Inferior parietal cortex (tissue), 1 donor: ENCODE measurements around the gene TPCN2.

ENCODE experiments used
- DNase-seq: peaks from one replicate; pipeline ENCODE4 v3.0.0-alpha.2; 2016; ENCODE audit errors: extremely low spot score

The TPCN2 gene

DNA sequence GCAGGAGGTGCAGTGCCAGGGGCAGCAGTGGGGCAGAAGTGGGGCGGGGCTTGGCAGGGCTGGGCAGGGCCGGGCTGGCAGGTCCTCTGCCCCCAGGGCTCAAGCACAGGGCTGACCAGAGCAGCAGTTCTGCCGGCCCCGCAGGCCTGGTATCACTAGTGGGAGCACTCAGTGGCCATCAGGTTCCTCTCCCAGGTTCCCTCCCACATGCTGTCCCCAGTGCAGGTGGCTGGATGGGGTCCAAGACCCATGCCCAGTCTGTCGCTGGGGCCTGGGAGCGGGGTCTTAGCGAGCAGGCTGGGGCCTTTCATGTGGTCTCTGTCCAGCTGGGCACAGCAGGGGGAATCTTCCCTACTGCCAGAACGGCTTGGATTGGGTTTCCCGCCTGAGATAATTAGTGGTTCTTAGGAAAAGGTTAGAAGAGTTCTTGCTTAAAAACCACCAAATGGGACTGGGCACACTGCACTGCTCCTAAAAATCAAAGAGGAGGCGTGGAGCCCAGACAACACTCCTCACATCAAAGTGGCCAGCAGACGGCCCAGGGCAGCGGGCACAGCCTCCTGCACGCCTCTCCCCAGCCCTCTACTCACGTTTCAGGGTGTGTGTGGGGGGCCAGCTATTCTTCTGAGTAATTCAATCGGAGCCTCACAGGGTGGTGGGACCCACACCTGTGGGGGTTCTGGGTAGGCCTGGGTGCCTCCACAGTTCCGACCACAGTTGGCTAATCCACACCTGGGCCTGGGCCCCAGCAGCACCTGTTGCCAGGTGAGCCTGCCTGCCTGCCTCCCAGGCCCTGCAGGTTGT, 45.6 kb downstream of the TPCN2 start:
- no peak for DNase-seq

DNA sequence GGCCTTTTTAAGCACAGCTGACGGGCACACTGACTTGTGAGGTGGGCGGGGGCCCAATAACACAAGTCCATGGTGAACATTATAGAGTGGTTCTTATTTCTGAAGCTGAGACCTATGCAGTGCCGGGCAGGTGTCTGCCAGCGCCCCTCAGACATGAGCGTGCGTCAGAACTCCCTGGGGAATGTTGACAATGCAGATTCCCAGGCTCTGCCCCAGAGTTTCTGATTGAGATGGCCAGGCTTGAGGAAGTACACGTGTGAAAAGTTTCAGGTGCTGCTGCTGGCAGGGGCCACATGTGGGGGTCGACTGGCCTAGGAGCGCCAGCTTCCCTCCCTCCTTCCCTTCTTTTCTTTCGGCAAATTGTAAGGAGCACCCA, 46.2 kb downstream of the TPCN2 start:
- DNase-seq, result no peak

- DNase-seq, result no peak
Measured at GRCh38 chr11:69095300-69095699, 46.6 kb downstream of the TPCN2 start.

GRCh38 chr11:69096473-69096872, 47.7 kb downstream of the TPCN2 start:
- DNase-seq, result no peak

DNA sequence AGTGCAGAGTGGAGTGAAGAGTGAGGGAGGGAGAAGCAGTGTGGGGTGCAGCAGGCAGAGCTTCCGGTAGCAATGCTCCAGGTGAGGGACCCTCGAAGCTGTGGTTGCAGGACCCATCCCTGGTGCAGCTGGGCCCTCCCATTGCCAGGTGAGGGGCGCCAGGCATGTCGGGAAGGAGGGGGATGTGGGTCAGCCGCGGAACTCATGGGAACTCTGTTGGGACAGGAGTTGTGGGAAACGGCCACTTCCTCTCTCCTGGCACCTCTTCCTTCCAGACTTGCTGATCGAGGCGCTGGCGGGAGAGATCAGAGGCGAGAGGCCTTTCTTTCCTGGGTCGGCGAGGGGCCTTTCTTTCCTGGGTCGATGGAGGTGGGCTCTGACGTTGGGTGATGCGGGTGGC, 48.5 kb downstream of the TPCN2 start:
- DNase-seq, result no peak

DNA sequence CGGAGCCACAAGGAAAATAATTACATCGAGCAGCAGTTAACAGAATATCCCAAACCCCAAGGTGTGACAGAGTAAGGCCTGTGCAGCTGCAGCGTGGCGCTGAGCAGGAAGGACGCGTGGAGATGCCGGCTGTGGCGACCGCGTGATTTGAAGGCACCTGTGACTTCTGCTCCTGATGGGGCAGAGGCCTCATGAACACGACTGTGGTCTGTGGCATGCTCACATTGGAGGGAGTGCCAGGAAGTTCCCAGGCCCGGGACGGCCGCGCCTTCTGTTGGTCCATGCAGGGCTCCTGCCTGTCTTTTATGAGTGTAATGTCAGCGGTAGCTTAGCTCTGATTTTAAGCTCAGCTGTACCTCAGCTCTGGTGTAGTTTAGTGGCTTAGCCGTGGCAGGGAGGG, 50.4 kb downstream of the TPCN2 start:
- DNase-seq, result no peak

DNA sequence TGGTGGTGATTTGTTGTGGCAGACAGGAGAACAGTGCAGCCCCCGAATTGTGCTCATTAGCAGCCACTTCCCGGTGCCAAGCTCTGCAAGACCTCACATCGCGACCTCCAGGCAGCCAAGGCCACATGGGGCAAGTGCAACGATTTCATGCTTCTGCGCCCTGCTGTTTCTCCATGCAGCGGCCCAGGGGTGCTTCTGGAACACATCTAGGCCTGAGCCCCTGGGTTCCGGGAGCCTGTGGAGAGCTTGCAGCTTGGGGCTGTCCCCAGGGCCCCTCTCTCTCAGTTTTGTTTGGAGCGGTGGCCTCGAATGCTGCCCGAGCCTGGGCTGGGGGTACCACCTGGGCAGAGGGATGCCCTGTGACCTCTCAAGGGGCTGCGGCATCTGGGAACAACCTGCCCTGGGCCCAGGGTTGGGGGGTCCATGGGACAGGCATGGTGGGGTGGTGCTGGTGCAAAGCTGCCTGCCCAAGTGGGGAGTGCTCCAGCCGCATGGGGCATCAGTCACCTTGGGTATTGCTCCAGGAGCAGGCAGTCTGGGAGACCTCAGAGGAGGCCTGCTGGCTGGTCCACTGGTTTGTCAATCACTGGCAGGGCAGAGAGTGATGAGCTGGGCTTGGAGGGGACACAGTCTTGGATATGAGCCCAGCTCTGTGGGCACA, 51.9 kb downstream of the TPCN2 start:
- DNase-seq, result no peak

DNA sequence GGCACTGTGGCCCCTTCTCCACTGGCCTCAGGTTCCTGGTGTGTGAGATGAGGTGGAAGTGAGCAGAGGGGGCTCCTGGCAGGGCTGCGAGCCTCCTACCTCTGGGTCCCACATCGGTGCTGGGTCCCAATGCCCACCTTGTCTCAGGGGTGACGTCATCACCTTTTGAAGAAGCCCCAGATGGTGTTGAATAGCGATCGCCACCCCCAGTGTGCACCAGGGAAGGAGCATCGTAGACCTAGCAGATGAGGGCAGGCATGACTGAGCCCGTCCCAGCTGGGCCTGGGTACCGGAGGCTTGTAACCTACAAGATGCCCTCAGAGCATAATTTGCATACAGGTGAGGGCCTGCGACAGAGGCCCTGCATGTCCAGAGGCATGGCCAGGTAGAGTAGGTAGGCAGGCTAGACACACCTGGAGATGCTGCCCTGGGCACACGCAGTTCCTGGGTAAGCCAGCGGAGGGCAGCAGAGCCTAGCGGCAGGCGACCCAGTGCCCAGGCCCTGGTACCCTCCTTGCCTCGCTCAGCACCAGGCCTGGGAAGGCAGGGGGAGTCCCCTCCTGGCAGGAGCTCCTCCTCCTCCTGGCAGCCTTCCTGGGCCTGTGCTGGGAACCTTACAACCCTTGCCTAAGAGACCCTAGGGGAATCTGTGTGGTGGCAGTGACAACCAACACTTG, 52.5 kb downstream of the TPCN2 start:
- DNase-seq, result peak; percentile 57

DNA sequence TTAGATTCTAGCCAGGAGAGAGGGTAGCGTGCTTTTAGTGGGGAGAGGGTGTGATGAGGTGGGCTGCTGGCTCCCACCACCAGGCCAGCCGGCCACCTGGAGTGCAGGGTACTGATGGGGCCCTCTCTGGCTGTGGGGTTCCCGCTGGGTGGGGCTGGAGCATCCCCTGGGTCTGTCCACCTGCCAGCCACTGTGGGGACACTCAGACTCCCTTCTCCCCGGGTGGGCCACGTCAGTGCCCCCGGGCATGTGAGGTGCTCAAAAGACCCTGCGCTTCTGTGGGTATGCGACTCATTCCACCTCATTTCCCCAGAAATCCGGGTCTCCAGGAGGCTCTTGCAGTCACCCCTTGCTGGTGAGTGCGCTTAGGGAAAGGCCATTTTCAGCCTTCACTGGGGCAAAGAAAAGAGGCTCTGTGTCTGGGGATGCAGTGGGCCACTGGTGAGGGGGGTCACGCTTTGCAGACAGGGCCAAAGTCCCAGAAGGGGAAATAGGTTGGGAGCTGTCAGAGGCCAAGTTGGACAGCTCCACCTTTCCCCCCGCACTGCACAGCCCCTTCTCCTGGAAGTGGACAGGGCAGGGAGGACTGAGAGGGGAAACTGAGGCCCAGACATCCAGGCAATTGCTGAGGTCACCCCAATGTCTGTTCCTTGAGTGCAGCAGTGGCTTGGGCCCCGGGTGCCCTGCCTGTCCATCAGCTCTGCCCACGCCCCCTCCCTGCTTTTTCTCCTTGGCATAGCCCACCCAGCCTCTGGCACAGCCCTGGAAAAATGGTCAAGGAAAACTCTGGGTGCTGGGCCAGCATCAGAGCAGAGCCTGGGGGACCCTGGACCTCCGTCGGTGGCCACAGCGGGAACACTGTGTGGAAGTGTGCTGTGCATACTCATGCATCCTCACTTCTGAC, 53.3 kb downstream of the TPCN2 start:
- no peak for DNase-seq

DNA sequence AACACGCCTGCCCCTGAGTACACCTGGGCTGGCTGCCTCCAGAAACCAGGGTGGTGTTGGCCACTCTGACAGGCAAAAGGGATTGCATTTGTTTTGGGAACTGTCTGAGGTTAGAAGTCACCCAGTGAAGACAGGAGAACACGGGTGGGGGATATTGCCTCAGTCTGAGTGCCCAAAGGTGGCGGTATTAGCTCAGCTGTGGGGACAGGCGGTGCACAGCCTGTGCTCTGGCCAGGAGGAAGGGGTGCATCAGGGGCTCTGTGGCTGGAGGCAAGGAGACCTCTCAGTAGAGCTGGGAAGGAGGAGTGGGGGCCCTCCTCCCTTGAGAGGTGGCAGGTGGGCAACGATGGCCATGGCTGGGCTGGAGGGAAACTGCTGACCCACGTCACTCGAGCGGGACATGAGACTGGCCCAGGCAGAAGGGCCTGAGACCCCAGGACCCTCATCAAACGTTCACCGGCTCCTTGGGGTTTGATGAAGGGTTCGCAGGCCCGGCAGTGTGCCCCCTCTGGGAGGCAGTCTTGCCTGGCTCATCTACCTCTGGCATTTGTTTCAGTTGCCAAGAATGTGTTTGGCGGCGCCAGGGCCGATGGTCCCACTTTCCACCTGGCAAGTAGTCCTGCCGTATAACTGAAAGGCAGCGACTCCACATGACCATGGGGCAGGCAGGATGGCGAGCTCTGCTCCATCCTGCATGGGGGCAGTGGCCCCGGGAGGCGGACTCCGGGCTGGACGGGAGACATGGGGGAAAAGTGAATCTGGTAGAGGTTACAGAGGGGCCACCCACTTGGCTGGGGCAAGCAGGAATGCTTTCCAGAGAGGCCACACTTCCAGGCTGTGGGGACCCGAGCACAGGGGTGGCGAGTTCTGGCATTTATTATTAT, 54.2 kb downstream of the TPCN2 start:
- no peak for DNase-seq

GRCh38 chr11:69104212-69104855, 55.6 kb downstream of the TPCN2 start:
- DNase-seq, result no peak

GRCh38 chr11:69104856-69105395, 56.2 kb downstream of the TPCN2 start:
- DNase-seq, result no peak

DNA sequence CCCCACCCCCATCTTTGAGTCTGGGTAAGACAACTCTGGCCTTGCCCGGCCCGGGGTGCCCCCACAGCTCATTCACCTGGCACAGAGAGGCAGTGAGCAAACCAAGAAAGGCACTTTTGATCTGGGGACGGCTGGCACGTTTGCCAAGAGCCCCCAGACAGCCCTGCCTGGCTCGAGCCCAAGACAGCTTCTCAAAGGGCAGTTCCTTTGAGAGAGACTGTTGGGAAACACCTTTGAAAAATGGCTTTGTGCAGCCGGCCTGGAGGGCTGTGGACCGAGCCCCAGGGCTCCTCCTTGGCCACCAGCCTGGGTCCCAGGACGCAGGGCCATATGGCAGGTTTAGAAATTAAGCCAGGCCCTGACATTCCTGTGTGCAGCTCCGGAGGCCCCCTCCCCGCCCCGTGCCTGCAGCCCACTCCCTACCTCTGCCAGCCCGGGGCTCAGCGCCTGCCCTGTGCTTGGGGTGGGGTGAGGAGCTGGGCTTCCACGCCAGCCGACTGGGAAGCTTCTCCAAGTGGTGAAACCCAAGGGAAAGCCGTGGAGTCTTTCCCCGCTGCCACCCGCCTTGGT, 56.8 kb downstream of the TPCN2 start:
- no peak for DNase-seq

GRCh38 chr11:69106031-69106811, 57.5 kb downstream of the TPCN2 start:
- DNase-seq, result no peak

- no peak for DNase-seq
Measured at GRCh38 chr11:69107413-69107812, 58.7 kb downstream of the TPCN2 start.

- DNase-seq, result no peak
Measured at GRCh38 chr11:69108030-69108429, 59.3 kb downstream of the TPCN2 start.

DNA sequence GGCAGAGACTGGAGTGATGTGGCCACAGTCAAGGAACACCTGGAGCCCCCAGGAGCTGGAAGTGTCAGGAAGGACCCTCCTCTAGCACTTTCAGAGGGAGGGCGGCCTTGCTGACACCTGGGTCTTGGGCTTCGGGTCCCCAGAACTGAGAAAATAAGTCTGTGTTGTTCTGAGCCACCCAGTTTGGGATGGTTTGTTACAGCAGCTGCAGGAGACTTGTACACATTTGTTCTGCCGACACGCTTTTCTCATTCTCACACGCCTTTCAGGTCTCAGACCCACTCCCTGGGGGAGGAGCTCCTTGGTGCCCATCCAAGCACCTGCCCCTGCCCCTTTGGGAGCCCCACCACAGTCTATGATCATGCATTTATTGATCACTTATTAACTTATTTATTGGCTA, 59.8 kb downstream of the TPCN2 start:
- DNase-seq, result no peak

DNA sequence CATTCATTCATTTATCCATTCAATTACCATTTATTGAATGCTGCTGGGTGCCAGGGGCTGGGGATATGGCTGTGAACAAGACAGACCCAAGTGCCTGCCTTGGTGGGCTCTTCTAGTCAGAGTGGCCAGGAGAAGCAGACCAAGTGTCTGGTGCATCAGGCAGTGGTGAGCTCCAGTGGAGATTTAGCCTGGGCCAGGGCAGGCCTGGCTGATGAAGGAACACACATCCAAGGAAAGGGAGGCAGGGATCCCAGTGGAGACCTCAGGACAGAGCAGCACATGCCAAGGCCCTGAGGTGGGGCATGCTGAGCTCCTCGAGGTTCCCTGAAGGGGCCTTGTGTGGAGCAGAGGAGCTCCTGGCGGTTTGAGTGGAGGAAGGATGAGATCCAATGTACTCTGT, 60.4 kb downstream of the TPCN2 start:
- no peak for DNase-seq

DNA sequence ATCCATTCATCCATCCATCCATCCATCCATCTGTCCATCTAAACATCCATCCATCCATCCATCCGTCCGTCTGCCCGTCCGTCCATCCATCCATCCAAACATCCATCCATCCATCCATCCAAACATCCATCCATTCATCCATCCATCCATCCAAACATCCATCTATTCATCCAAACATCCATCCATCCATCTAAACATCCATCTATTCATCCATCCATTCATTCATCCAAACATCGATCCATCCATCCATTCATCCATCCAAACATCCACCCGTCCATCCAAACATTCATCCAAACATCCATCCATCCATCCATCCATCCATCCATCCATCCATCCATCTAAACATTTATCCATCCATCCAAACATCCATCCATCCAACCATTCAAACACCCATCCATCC, 61.7 kb downstream of the TPCN2 start:
- DNase-seq, result no peak
